ENCODE measurements around the gene HNF4A.

The HNF4A gene

GRCh38 chr20:44475372-44475693, 119.8 kb downstream of the HNF4A start:
- no peak for ATAC-seq

GRCh38 chr20:44475694-44476560, 120.4 kb downstream of the HNF4A start, which contains the start of gene TTPAL:
TSS of gene TTPAL (plus strand) at chr20:44475874. CDS start at chr20:44480000, 4,126 bp downstream.
- peak; percentile 97 for ATAC-seq

- ATAC-seq, result no peak
Observed at GRCh38 chr20:44477151-44477550, 121.7 kb downstream of the HNF4A start.

- ATAC-seq, result no peak
Observed at GRCh38 chr20:44478206-44478605, 122.7 kb downstream of the HNF4A start.

GRCh38 chr20:44479643-44480042, 124.1 kb downstream of the HNF4A start:
- ATAC-seq, result no peak

GRCh38 chr20:44480097-44480496, 124.6 kb downstream of the HNF4A start:
- no peak for ATAC-seq

GRCh38 chr20:44481719-44482416, 126.4 kb downstream of the HNF4A start:
- ATAC-seq, result no peak

- no peak for ATAC-seq
Observed at GRCh38 chr20:44483112-44483511, 127.6 kb downstream of the HNF4A start.
